OCI-LY7 (cell line): ENCODE measurements around the gene LIPC. TPM values are rescaled to one million over a fixed set of nuclear protein-coding genes. Genes with fewer than 3 reads are reported as not detected.

Experiments
- BruUV-seq: library from RNA; stranded (reverse); fragments of 400-500 nt; replicated peaks from 2 replicates; lab custom pipeline; 2021; lab: Mats Ljungman, UMichigan
- CTCF ChIA-PET: fragments of 300-600 bp; sonication (Branson Sonifier 250); formaldehyde crosslinking; loops from one replicate; lab custom pipeline; 2022; ENCODE audit warnings: antibody characterized with exemption; ENCODE audit not compliant: unreplicated experiment; lab: Charles Lee
- POLR2A ChIA-PET: fragments of 300-600 bp; sonication (Branson Sonifier 250); formaldehyde crosslinking; loops from one replicate; lab custom pipeline; 2022; ENCODE audit warnings: antibody characterized with exemption; lab: Charles Lee
- DNase-seq: peaks from one replicate; pipeline ENCODE4 v3.0.0-alpha.2; 2015; ENCODE audit warnings: low spot score
- H2AFZ ChIP-seq: fragments of 200-600 bp; sonication (generic), shearing (Covaris generic); 2 replicates; pipeline ENCODE4 v1.6.1; 2014; ENCODE audit warnings: mild to moderate bottlenecking, antibody characterized with exemption, low read length, moderate library complexity
- H3K27ac ChIP-seq: fragments of 200-600 bp; sonication (generic); 2 replicates; pipeline ENCODE4 v1.5.1; 2014; ENCODE audit warnings: mixed run types, low read depth, mild to moderate bottlenecking, moderate library complexity, low read length, inconsistent platforms; ENCODE audit not compliant: poor library complexity, severe bottlenecking
- H3K36me3 ChIP-seq: fragments of 200-600 bp; sonication (generic); 2 replicates; pipeline ENCODE4 v1.6.1; 2014; ENCODE audit warnings: mild to moderate bottlenecking, antibody characterized with exemption, low read length, moderate library complexity, mixed read lengths; ENCODE audit not compliant: insufficient read depth
- H3K4me1 ChIP-seq: fragments of 200-600 bp; sonication (generic); 2 replicates; pipeline ENCODE4 v1.5.1; 2014; ENCODE audit warnings: mild to moderate bottlenecking, low read length; ENCODE audit not compliant: insufficient read depth, poor library complexity, severe bottlenecking
- H3K4me2 ChIP-seq: fragments of 200-600 bp; sonication (generic); 2 replicates; pipeline ENCODE4 v1.6.1; 2014; ENCODE audit warnings: mild to moderate bottlenecking, low read length
- H3K4me3 ChIP-seq: fragments of 200-600 bp; sonication (generic); 2 replicates; pipeline ENCODE4 v1.5.1; 2014; ENCODE audit warnings: mild to moderate bottlenecking, low read depth, low read length; ENCODE audit not compliant: poor library complexity, severe bottlenecking
- H3K79me2 ChIP-seq: fragments of 200-600 bp; sonication (generic); 2 replicates; pipeline ENCODE4 v1.6.1; 2016; ENCODE audit warnings: low read depth, mild to moderate bottlenecking, low read length, moderate library complexity, mixed read lengths; ENCODE audit not compliant: insufficient read depth
- H3K9me2 ChIP-seq: fragments of 200-600 bp; sonication (generic); 2 replicates; pipeline ENCODE4 v1.6.1; 2016; ENCODE audit warnings: mild to moderate bottlenecking, low read length, mixed read lengths; ENCODE audit not compliant: insufficient read depth
- H3K9me3 ChIP-seq: fragments of 200-600 bp; sonication (generic); 2 replicates; pipeline ENCODE4 v1.6.1; 2014; ENCODE audit warnings: mild to moderate bottlenecking, mixed run types, low read length, mixed read lengths
- H4K20me1 ChIP-seq: fragments of 200-600 bp; sonication (generic); 2 replicates; pipeline ENCODE4 v1.6.1; 2014; ENCODE audit warnings: mild to moderate bottlenecking, antibody characterized with exemption, low read length, moderate library complexity, mixed read lengths; ENCODE audit not compliant: insufficient read depth
- EZH2phosphoT487 ChIP-seq: fragments of 200-600 bp; sonication (generic); IDR thresholded peaks from 2 replicates; pipeline ENCODE4 v1.6.1; 2018; ENCODE audit warnings: low read depth, borderline replicate concordance, mild to moderate bottlenecking, mixed run types, antibody characterized with exemption, low read length, moderate library complexity, mixed read lengths
- intact Hi-C: fragments of 100-400 bp; cut with micrococcal nuclease; formaldehyde crosslinking; loops from one replicate; pipeline ENCODE4 v1.10.0; 2022; ENCODE audit not compliant: unreplicated experiment
- total RNA-seq, 2 experiments: library from RNA; depleted of rRNA in 1 of 2; stranded (reverse); fragments of >200 nt in 1 of 2; shearing (Covaris generic) in 1 of 2; gene quantifications; 2 replicates each; pipeline ENCODE4 v1.2.3, GENCODE V29; 2014 to 2022
- TF ChIP-seq, protein P1 (sequence below): fragments of 200-600 bp; sonication (generic); conservative IDR thresholded peaks from 2 replicates; pipeline ENCODE4 v1.5.1; 2014; ENCODE audit warnings: mild to moderate bottlenecking, antibody characterized with exemption, low read length, moderate library complexity, mixed read lengths

Gene LIPC
- total RNA-seq, 2 experiments from 2014 or later = 0.50 TPM; not detected in 1

DNA sequence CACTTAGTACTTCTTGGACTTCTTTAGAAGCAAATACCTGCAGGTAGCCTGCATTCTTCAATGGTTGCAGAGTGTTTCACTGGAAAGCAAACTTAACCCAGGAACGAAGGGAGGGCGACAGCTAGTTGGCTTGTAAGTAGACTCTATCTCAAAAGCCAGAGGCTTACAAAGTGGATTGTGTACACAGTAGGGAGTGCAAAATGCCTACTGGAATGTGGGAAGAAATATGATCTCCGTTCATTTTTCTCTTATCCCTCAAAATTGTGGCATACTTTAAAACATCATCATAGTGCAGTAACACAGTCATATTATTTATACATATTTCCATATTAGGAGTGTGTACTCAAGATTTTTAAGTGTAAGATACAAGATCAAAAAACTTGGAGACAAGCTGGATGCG lies 155.7 kb downstream of the LIPC start:
- no peak overlapping the region for H3K27ac ChIP-seq
- no TSS peak for BruUV-seq
- H3K79me2 ChIP-seq = no peaks in the 10 kb centered on the region
- H3K9me2 ChIP-seq = no peaks in the 10 kb centered on the region
- intact Hi-C loops = loop anchor here (5.0 kb wide), 1 partner anchor 160 kb away; the partner anchor contains the start of gene ADAM10
- no peak overlapping the region for H3K4me2 ChIP-seq
- CTCF ChIA-PET = no interaction called here
- peaks cover 14% of the 10 kb centered on the region for H3K9me3 ChIP-seq
- TF ChIP-seq, protein P1, sequence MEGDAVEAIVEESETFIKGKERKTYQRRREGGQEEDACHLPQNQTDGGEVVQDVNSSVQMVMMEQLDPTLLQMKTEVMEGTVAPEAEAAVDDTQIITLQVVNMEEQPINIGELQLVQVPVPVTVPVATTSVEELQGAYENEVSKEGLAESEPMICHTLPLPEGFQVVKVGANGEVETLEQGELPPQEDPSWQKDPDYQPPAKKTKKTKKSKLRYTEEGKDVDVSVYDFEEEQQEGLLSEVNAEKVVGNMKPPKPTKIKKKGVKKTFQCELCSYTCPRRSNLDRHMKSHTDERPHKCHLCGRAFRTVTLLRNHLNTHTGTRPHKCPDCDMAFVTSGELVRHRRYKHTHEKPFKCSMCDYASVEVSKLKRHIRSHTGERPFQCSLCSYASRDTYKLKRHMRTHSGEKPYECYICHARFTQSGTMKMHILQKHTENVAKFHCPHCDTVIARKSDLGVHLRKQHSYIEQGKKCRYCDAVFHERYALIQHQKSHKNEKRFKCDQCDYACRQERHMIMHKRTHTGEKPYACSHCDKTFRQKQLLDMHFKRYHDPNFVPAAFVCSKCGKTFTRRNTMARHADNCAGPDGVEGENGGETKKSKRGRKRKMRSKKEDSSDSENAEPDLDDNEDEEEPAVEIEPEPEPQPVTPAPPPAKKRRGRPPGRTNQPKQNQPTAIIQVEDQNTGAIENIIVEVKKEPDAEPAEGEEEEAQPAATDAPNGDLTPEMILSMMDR = no peak
- no peak for TF ChIP-seq EZH2phosphoT487
- POLR2A ChIA-PET = no interaction called here
- no peak for DNase-seq
- no peak overlapping the region for H2AFZ ChIP-seq
- H3K36me3 ChIP-seq = peaks cover 5% of the 10 kb centered on the region
- no peaks in the 10 kb centered on the region for H4K20me1 ChIP-seq
- no peak overlapping the region for H3K4me3 ChIP-seq
- peaks cover 27% of the 10 kb centered on the region for H3K4me1 ChIP-seq

DNA sequence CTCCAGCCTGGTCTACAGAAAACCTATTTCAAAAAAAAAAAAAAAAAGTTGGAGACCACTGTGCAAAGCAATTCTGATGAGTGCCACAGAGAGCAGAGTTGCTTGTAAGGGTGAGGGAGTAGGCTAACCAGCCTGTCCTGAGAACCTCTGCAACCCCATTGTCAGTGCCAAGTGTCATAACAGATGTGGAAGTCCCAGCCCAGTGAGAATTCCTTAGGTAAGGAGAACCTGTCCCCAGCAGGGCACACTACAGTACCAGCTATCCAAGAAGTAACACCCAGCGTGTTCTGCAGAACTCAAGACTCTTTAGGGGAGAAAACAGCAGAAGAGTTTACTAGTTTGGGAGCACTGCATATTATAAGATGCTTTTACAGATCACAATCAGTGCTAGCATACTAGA lies 156.3 kb downstream of the LIPC start:
- H2AFZ ChIP-seq = no peak overlapping the region
- no peak overlapping the region for H3K4me3 ChIP-seq
- no peak for DNase-seq
- H4K20me1 ChIP-seq = no peaks in the 10 kb centered on the region
- no peaks in the 10 kb centered on the region for H3K9me2 ChIP-seq
- no peaks in the 10 kb centered on the region for H3K79me2 ChIP-seq
- TF ChIP-seq EZH2phosphoT487 = no peak
- TF ChIP-seq, protein P1 = no peak
- no peak overlapping the region for H3K27ac ChIP-seq
- POLR2A ChIA-PET = interaction anchor here (1.1 kb wide), 1 partner anchor 23 kb away, joined by 3 read pairs; no protein-coding TSS in a partner anchor
- CTCF ChIA-PET = no interaction called here
- BruUV-seq = no TSS peak
- intact Hi-C loops = loop anchor here (5.0 kb wide), 1 partner anchor 159 kb away; the partner anchor contains the start of gene ADAM10
- H3K36me3 ChIP-seq = peaks cover 5% of the 10 kb centered on the region
- H3K4me1 ChIP-seq = peaks cover 27% of the 10 kb centered on the region
- no peak overlapping the region for H3K4me2 ChIP-seq
- peaks cover 8% of the 10 kb centered on the region for H3K9me3 ChIP-seq

DNA sequence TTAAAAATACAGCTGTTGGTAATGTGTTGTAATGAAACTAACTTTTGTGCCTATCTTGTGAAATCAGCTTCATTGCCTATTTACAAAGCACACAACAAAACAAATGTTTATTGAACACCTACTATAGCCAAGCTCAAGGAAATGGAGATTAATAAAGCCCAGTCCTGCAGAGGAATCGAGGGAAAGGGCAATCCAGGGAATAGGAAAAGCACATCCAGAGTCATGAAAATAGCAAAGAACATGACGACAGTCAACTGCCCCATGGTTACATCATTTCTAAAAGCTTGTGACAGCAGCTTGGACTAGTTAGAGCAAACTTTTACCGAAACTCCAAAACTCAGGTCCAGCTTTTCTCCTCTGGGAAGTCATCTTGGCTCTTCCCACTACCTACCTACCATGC lies 157.3 kb downstream of the LIPC start:
- no peak overlapping the region for H3K4me2 ChIP-seq
- TF ChIP-seq, protein P1 = no peak
- TF ChIP-seq EZH2phosphoT487 = no peak
- intact Hi-C loops = loop anchor here (5.0 kb wide), 1 partner anchor 158 kb away; the partner anchor contains the start of gene ADAM10
- H4K20me1 ChIP-seq = no peaks in the 10 kb centered on the region
- no TSS peak for BruUV-seq
- DNase-seq = no peak
- H3K79me2 ChIP-seq = no peaks in the 10 kb centered on the region
- no peaks in the 10 kb centered on the region for H3K9me2 ChIP-seq
- H3K27ac ChIP-seq = no peak overlapping the region
- peaks cover 13% of the 10 kb centered on the region for H3K36me3 ChIP-seq
- no peak overlapping the region for H2AFZ ChIP-seq
- ChIA-PET POLR2A (interaction anchor here (0.6 to 1.6 kb wide), 4 partner anchors 10 to 22 kb away, joined by 3 to 5 read pairs (median 4); no protein-coding TSS in a partner anchor), CTCF (no interaction called here)
- no peak overlapping the region for H3K4me3 ChIP-seq
- no peaks in the 10 kb centered on the region for H3K9me3 ChIP-seq
- peaks cover 27% of the 10 kb centered on the region for H3K4me1 ChIP-seq
